ENCODE data around the gene ZNF3. TPM values are rescaled to one million over a fixed set of nuclear protein-coding genes. Genes with fewer than 3 reads are reported as not detected.

The ZNF3 gene
- total RNA-seq, 1 donor: 24.3 TPM

GRCh38 chr7:100119072-100119969, 37.8 kb upstream of the ZNF3 start, which contains the start of the genes CNPY4 and TAF6:
Gene CNPY4 (plus strand): TSS chr7:100119634. CDS start chr7:100119745, 111 bp downstream.
Gene TAF6 (minus strand): TSS chr7:100119358. CDS start chr7:100114209, 5,149 bp downstream.
- peak; percentile 98 for DNase-seq (ENCODE audit: low read depth)
- peak within 1 kb of the TSS; percentile 78 for H3K4me3 ChIP-seq (ENCODE audit: low read depth, low read length)
- peak; percentile 0 for TF ChIP-seq CTCF (IDR thresholded peaks at IDR 0.05; ENCODE audit: insufficient read depth, low read length)

- no peak for TF ChIP-seq CTCF (IDR thresholded peaks at IDR 0.05; ENCODE audit: insufficient read depth, low read length)
Measured at GRCh38 chr7:100118388-100119071, 37.0 kb upstream of the ZNF3 start.

GRCh38 chr7:100115026-100115425, 33.5 kb upstream of the ZNF3 start:
- no peak for TF ChIP-seq CTCF (IDR thresholded peaks at IDR 0.05; ENCODE audit: insufficient read depth, low read length)
- no peak overlapping the region for H3K4me3 ChIP-seq (ENCODE audit: low read depth, low read length)
- DNase-seq (ENCODE audit: low read depth): no peak

More at GRCh38 chr7:100118388-100119071, 37.0 kb upstream of the ZNF3 start:
- no peak for DNase-seq (ENCODE audit: low read depth)
- H3K4me3 ChIP-seq (ENCODE audit: low read depth, low read length): peak overlapping the region; percentile 78

- H3K4me3 ChIP-seq (ENCODE audit: low read depth, low read length): no peak overlapping the region
- TF ChIP-seq CTCF (IDR thresholded peaks at IDR 0.05; ENCODE audit: insufficient read depth, low read length): no peak
- no peak for DNase-seq (ENCODE audit: low read depth)
Measured at GRCh38 chr7:100111914-100112313, 30.4 kb upstream of the ZNF3 start.

GRCh38 chr7:100111156-100111555, 29.6 kb upstream of the ZNF3 start:
- no peak for DNase-seq (ENCODE audit: low read depth)
- no peak for TF ChIP-seq CTCF (IDR thresholded peaks at IDR 0.05; ENCODE audit: insufficient read depth, low read length)

GRCh38 chr7:100109521-100110163, 28.1 kb upstream of the ZNF3 start:
- no peak overlapping the region for H3K4me3 ChIP-seq (ENCODE audit: low read depth, low read length)
- no peak for TF ChIP-seq CTCF (IDR thresholded peaks at IDR 0.05; ENCODE audit: insufficient read depth, low read length)
- no peak for DNase-seq (ENCODE audit: low read depth)

More at GRCh38 chr7:100111156-100111555, 29.6 kb upstream of the ZNF3 start:
- no peak overlapping the region for H3K4me3 ChIP-seq (ENCODE audit: low read depth, low read length)

Measured in fibroblast of the aortic adventitia (primary cell).